ENCODE measurements around the gene USP10.

USP10 gene

DNA sequence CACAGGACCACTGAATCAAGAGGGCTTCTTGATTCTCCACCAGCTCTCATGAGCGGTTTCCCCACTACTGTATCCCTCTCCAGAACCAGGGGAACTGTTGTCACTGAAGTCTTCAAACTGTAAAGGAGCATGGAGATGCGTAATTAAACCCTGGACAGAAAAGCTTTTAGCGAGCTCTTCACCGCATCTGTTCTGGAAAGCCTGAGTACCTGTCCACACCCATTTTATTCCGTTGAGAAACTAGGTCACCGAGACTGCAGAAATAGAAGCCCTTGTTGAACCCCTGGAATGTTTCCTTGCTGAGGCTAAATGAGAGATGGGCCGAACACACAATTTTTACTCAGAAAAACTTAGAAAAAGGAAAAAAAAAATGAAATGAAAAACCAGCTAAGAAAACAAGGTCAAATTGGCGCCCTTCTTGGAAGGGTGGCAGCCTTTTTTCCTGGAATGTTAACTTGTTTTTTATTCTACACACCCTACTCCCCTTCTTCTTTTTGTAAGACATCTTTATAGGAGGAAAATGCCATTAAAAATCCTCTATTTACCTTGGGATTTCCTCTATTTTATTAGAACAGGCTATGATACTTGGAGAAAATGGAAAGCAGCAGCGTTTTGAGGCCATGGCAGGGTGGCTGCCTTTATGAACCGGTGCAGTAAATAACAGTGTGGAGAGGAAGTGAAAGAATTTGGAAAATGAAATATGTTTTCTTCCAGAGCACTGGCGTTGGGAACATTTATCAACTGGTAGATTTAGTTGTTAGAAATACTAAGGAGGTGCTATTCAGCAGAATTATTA lies 67.4 kb downstream of the USP10 start:
- Histone ChIP-seq H3K4ac (ENCODE audit: low read depth in 1 of 2, low read length in 2 of 2) (no peak overlapping the region), H2BK15ac (ENCODE audit: low read depth, poor library complexity, severe bottlenecking) (no peak overlapping the region), H3K79me1 (replicated peaks; ENCODE audit: low read length, poor library complexity, severe bottlenecking) (peaks cover 45% of the 10 kb centered on the region), H3K4me1 (ENCODE audit: control insufficient read depth, insufficient read depth, low read depth, low read length) (peaks cover 2% of the 10 kb centered on the region), H3K23ac (ENCODE audit: low read length in 2 of 2) (no peak overlapping the region), H3K27ac (ENCODE audit: low read length, poor library complexity, severe bottlenecking) (no peak overlapping the region), H2BK12ac (ENCODE audit: low read length in 2 of 2) (no peak overlapping the region), H3K4me3 (ENCODE audit: insufficient read depth in 1 of 2, low read depth in 1 of 2, low read length in 2 of 2) (no peak overlapping the region), H3K9me3 (ENCODE audit: control insufficient read depth, low read length) (no peaks in the 10 kb centered on the region), H4K8ac (ENCODE audit: low read length) (no peak overlapping the region), H4K91ac (ENCODE audit: low read length) (no peak overlapping the region), H3K27me3 (ENCODE audit: control insufficient read depth in 1 of 2, insufficient read depth in 1 of 2, low read length in 2 of 2) (no peaks in the 10 kb centered on the region), H2AFZ (ENCODE audit: low read depth, low read length) (no peak overlapping the region), H2AK5ac (ENCODE audit: low read length, severe bottlenecking) (no peak overlapping the region), H2BK5ac (ENCODE audit: low read depth, low read length, poor library complexity, severe bottlenecking) (no peak overlapping the region), H3K14ac (ENCODE audit: low read length in 2 of 2) (no peak overlapping the region), H3K18ac (ENCODE audit: low read depth in 1 of 2, low read length in 2 of 2) (no peak overlapping the region), H3K9ac (ENCODE audit: low read length) (no peak overlapping the region), H3K4me2 (ENCODE audit: low read length, poor library complexity, severe bottlenecking) (no peak overlapping the region), H2BK120ac (ENCODE audit: low read depth, low read length) (no peak overlapping the region), H3K36me3 (ENCODE audit: control insufficient read depth in 1 of 2, insufficient read depth in 2 of 2, low read depth in 1 of 2, low read length in 2 of 2) (peaks cover 46 to 77% of the 10 kb centered on the region in 2 experiments)
- WGBS: 97% methylated on average over 9 of the region's 11 CpGs
- DNase-seq: no peak

DNA sequence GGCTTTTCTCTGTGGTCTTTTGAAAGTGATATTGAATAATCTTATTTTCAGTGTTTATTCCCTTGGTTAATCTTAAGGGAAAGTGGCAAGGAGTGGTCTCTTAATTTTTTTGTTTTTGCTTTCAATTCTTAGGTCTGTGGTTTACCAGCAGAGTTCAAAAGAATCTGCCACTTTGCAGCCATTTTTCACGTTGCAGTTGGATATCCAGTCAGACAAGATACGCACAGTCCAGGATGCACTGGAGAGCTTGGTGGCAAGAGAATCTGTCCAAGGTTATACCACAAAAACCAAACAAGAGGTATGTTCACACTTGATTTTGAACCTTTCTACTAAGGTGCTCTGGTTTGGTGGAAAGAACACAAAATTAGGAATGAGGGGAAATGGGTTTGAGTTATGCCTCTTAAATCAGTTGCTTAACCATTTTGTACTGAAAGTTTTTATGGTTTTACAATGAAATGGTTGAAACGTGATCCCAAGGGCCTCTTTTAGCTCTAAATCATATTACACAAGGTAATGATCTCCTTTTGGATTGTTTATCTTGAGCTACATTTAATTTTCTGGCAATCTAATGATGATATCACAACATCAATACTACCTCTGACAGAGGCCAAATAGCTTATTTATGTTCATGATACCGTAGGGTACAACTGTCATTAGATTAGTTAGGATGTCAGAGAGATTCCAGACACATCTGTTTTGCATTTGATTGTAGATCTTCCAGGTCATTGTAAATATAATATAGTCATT lies 68.4 kb downstream of the USP10 start:
- Histone ChIP-seq H2AK5ac (ENCODE audit: low read length, severe bottlenecking) (no peak overlapping the region), H2BK120ac (ENCODE audit: low read depth, low read length) (no peak overlapping the region), H4K8ac (ENCODE audit: low read length) (no peak overlapping the region), H3K14ac (ENCODE audit: low read length in 2 of 2) (no peak overlapping the region), H3K36me3 (ENCODE audit: control insufficient read depth in 1 of 2, insufficient read depth in 2 of 2, low read depth in 1 of 2, low read length in 2 of 2) (peaks cover 52 to 81% of the 10 kb centered on the region in 2 experiments), H2BK12ac (ENCODE audit: low read length in 2 of 2) (no peak overlapping the region), H3K4me3 (ENCODE audit: insufficient read depth in 1 of 2, low read depth in 1 of 2, low read length in 2 of 2) (no peak overlapping the region), H4K91ac (ENCODE audit: low read length) (no peak overlapping the region), H3K4me1 (ENCODE audit: control insufficient read depth, insufficient read depth, low read depth, low read length) (peaks cover 2% of the 10 kb centered on the region), H3K18ac (ENCODE audit: low read depth in 1 of 2, low read length in 2 of 2) (no peak overlapping the region), H3K4ac (ENCODE audit: low read depth in 1 of 2, low read length in 2 of 2) (no peak overlapping the region), H2AFZ (ENCODE audit: low read depth, low read length) (no peak overlapping the region), H3K9ac (ENCODE audit: low read length) (no peak overlapping the region), H3K27ac (ENCODE audit: low read length, poor library complexity, severe bottlenecking) (no peak overlapping the region), H3K27me3 (ENCODE audit: control insufficient read depth in 1 of 2, insufficient read depth in 1 of 2, low read length in 2 of 2) (no peaks in the 10 kb centered on the region), H2BK5ac (ENCODE audit: low read depth, low read length, poor library complexity, severe bottlenecking) (no peak overlapping the region), H3K79me1 (replicated peaks; ENCODE audit: low read length, poor library complexity, severe bottlenecking) (peaks cover 50% of the 10 kb centered on the region), H2BK15ac (ENCODE audit: low read depth, poor library complexity, severe bottlenecking) (no peak overlapping the region), H3K9me3 (ENCODE audit: control insufficient read depth, low read length) (no peaks in the 10 kb centered on the region), H3K4me2 (ENCODE audit: low read length, poor library complexity, severe bottlenecking) (no peak overlapping the region), H3K23ac (ENCODE audit: low read length in 2 of 2) (no peak overlapping the region)
- no peak for DNase-seq
- WGBS: 98% methylated on average over 2 of the region's 4 CpGs

DNA sequence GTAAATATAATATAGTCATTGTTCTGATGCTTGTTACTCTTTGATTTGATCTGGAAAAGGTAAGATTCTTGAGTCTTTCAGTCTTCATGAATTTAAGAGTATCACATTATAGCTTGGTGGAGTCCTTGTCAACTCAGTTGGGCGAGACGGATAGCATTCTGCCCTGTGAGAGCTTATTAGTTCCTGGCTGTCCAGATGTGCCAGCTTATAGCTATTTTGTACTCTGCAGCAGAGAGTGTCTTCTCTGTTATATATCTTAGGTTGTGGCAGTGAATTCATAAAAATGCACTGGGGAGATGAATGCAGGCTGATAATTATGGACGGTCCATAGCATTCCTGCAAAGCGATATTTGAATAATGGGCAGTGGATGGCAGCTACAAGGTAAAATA lies 69.0 kb downstream of the USP10 start:
- H4K91ac ChIP-seq (ENCODE audit: low read length): no peak overlapping the region
- no peak overlapping the region for H2BK12ac ChIP-seq (ENCODE audit: low read length in 2 of 2)
- H4K8ac ChIP-seq (ENCODE audit: low read length): no peak overlapping the region
- H3K9me3 ChIP-seq (ENCODE audit: control insufficient read depth, low read length): no peaks in the 10 kb centered on the region
- H3K9ac ChIP-seq (ENCODE audit: low read length): no peak overlapping the region
- H3K4ac ChIP-seq (ENCODE audit: low read depth in 1 of 2, low read length in 2 of 2): no peak overlapping the region
- peaks cover 47% of the 10 kb centered on the region for H3K79me1 ChIP-seq (replicated peaks; ENCODE audit: low read length, poor library complexity, severe bottlenecking)
- H3K27me3 ChIP-seq (ENCODE audit: control insufficient read depth in 1 of 2, insufficient read depth in 1 of 2, low read length in 2 of 2): no peaks in the 10 kb centered on the region
- no peak overlapping the region for H3K4me3 ChIP-seq (ENCODE audit: insufficient read depth in 1 of 2, low read depth in 1 of 2, low read length in 2 of 2)
- no peak overlapping the region for H2BK5ac ChIP-seq (ENCODE audit: low read depth, low read length, poor library complexity, severe bottlenecking)
- WGBS: 98% methylated on average over 4 of the region's 4 CpGs
- no peak overlapping the region for H2AK5ac ChIP-seq (ENCODE audit: low read length, severe bottlenecking)
- no peaks in the 10 kb centered on the region for H3K4me1 ChIP-seq (ENCODE audit: control insufficient read depth, insufficient read depth, low read depth, low read length)
- H3K36me3 ChIP-seq (ENCODE audit: control insufficient read depth in 1 of 2, insufficient read depth in 2 of 2, low read depth in 1 of 2, low read length in 2 of 2): peaks cover 53 to 81% of the 10 kb centered on the region in 2 experiments
- no peak overlapping the region for H2BK15ac ChIP-seq (ENCODE audit: low read depth, poor library complexity, severe bottlenecking)
- H3K4me2 ChIP-seq (ENCODE audit: low read length, poor library complexity, severe bottlenecking): no peak overlapping the region
- H3K14ac ChIP-seq (ENCODE audit: low read length in 2 of 2): no peak overlapping the region
- no peak overlapping the region for H3K18ac ChIP-seq (ENCODE audit: low read depth in 1 of 2, low read length in 2 of 2)
- H3K27ac ChIP-seq (ENCODE audit: low read length, poor library complexity, severe bottlenecking): no peak overlapping the region
- H2BK120ac ChIP-seq (ENCODE audit: low read depth, low read length): no peak overlapping the region
- DNase-seq: no peak
- no peak overlapping the region for H2AFZ ChIP-seq (ENCODE audit: low read depth, low read length)
- no peak overlapping the region for H3K23ac ChIP-seq (ENCODE audit: low read length in 2 of 2)

DNA sequence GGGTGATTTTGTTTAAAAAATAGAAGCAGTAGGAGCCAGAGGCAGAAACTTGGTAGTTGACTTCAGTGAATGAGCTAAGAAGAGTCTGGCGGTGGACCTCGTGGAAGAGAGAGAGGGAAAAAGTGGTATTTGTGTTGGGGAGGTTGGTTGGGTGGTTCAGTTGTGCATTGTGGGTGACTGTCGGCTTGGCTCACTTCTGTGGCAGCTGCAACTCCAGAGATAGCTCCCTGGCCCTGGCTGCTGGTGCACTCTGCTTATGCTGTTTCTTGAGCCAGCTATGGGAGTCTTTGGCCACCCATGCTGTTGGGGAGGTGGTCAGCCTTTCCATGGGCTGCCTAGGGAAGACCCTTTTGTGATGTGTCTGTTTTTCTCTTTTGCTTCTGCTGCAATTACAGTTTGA lies 69.6 kb downstream of the USP10 start:
- Histone ChIP-seq H3K36me3 (ENCODE audit: control insufficient read depth in 1 of 2, insufficient read depth in 2 of 2, low read depth in 1 of 2, low read length in 2 of 2) (peaks cover 53 to 79% of the 10 kb centered on the region in 2 experiments), H3K4me1 (ENCODE audit: control insufficient read depth, insufficient read depth, low read depth, low read length) (no peaks in the 10 kb centered on the region), H3K4me3 (ENCODE audit: insufficient read depth in 1 of 2, low read depth in 1 of 2, low read length in 2 of 2) (no peak overlapping the region), H4K91ac (ENCODE audit: low read length) (no peak overlapping the region), H2AK5ac (ENCODE audit: low read length, severe bottlenecking) (no peak overlapping the region), H4K8ac (ENCODE audit: low read length) (no peak overlapping the region), H2BK5ac (ENCODE audit: low read depth, low read length, poor library complexity, severe bottlenecking) (no peak overlapping the region), H3K27me3 (ENCODE audit: control insufficient read depth in 1 of 2, insufficient read depth in 1 of 2, low read length in 2 of 2) (no peaks in the 10 kb centered on the region), H3K27ac (ENCODE audit: low read length, poor library complexity, severe bottlenecking) (no peak overlapping the region), H3K79me1 (replicated peaks; ENCODE audit: low read length, poor library complexity, severe bottlenecking) (peaks cover 43% of the 10 kb centered on the region), H3K4ac (ENCODE audit: low read depth in 1 of 2, low read length in 2 of 2) (no peak overlapping the region), H3K14ac (ENCODE audit: low read length in 2 of 2) (no peak overlapping the region), H2AFZ (ENCODE audit: low read depth, low read length) (no peak overlapping the region), H3K18ac (ENCODE audit: low read depth in 1 of 2, low read length in 2 of 2) (no peak overlapping the region), H3K23ac (ENCODE audit: low read length in 2 of 2) (no peak overlapping the region), H2BK15ac (ENCODE audit: low read depth, poor library complexity, severe bottlenecking) (no peak overlapping the region), H2BK120ac (ENCODE audit: low read depth, low read length) (no peak overlapping the region), H2BK12ac (ENCODE audit: low read length in 2 of 2) (no peak overlapping the region), H3K9me3 (ENCODE audit: control insufficient read depth, low read length) (no peaks in the 10 kb centered on the region), H3K4me2 (ENCODE audit: low read length, poor library complexity, severe bottlenecking) (no peak overlapping the region), H3K9ac (ENCODE audit: low read length) (no peak overlapping the region)
- no peak for DNase-seq
- 97% methylated on average over 3 of the region's 3 CpGs for WGBS

All from mesenchymal stem cell (in vitro differentiated cells and primary cell).